Calu3 (cell line): ENCODE measurements around the gene HDAC2. TPM values are rescaled to one million over a fixed set of nuclear protein-coding genes. Genes with fewer than 3 reads are reported as not detected.

Source experiments
- BruUV-seq: library from RNA; stranded (reverse); fragments of 400-500 nt; replicated peaks from 2 replicates; lab custom pipeline; 2021; lab: Mats Ljungman, UMichigan
- CTCF ChIA-PET: fragments of 300-600 bp; sonication (Branson Sonifier 250); formaldehyde crosslinking; loops from one replicate; lab custom pipeline; 2022; ENCODE audit warnings: antibody characterized with exemption; lab: Charles Lee
- DNase-seq: peaks from one replicate; pipeline ENCODE4 v3.0.0; 2022
- H3K27ac Mint-ChIP-seq: one replicate; pipeline ENCODE4 v1.8.0; 2022; ENCODE audit warnings: mixed read lengths; ENCODE audit not compliant: unreplicated experiment
- H3K27me3 Mint-ChIP-seq: one replicate; pipeline ENCODE4 v1.8.0; 2022; ENCODE audit warnings: mixed read lengths; ENCODE audit not compliant: unreplicated experiment
- H3K36me3 Mint-ChIP-seq: one replicate; pipeline ENCODE4 v1.8.0; 2022; ENCODE audit warnings: mild to moderate bottlenecking, moderate library complexity, mixed read lengths; ENCODE audit not compliant: insufficient read depth, unreplicated experiment
- H3K4me1 Mint-ChIP-seq: one replicate; pipeline ENCODE4 v1.8.0; 2022; ENCODE audit warnings: mild to moderate bottlenecking, low read depth, mixed read lengths; ENCODE audit not compliant: unreplicated experiment
- H3K4me3 Mint-ChIP-seq: one replicate; pipeline ENCODE4 v1.8.0; 2022; ENCODE audit warnings: mild to moderate bottlenecking, low read depth, moderate library complexity, mixed read lengths; ENCODE audit not compliant: unreplicated experiment
- H3K9me3 Mint-ChIP-seq: one replicate; pipeline ENCODE4 v1.8.0; 2022; ENCODE audit warnings: low read depth, mixed read lengths; ENCODE audit not compliant: unreplicated experiment
- intact Hi-C: fragments of 100-400 bp; cut with micrococcal nuclease; formaldehyde crosslinking; loops from one replicate; pipeline ENCODE4 v1.10.0; 2022; ENCODE audit not compliant: unreplicated experiment
- total RNA-seq: library from RNA; stranded (reverse); gene quantifications from 2 replicates; pipeline ENCODE4 v1.2.3, GENCODE V29; 2022
- TF ChIP-seq, protein P1 (sequence below): fragments of 200-600 bp; IDR thresholded peaks from one replicate; pipeline ENCODE4 v1.8.0; 2022; ENCODE audit warnings: antibody characterized with exemption; ENCODE audit not compliant: unreplicated experiment

Gene HDAC2
- total RNA-seq, 1 experiment from 2014 or later = 176 TPM

DNA sequence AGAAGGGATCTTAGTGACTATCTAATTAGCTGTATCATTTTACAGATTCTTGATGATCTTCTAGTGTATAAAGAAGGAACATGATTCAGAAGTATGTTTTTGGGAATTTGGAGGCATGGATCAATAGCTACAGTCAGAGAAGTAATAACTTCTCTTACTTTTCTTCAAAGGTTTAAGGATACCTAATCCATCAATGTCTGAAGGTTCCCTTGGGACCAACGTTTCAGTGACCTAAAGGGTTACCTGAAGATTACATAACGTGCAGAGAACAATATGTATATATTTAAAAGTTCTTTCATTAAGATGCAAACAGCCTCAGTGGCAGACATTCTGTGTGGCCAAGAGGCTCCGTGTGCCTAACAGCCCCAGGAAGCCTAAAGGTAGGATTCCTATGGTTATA, 3.2 kb downstream of the HDAC2 start:
- no TSS peak for BruUV-seq
- H3K4me3 Mint-ChIP-seq = peak overlapping the region; percentile 83
- intact Hi-C loops = no loop called here

DNA sequence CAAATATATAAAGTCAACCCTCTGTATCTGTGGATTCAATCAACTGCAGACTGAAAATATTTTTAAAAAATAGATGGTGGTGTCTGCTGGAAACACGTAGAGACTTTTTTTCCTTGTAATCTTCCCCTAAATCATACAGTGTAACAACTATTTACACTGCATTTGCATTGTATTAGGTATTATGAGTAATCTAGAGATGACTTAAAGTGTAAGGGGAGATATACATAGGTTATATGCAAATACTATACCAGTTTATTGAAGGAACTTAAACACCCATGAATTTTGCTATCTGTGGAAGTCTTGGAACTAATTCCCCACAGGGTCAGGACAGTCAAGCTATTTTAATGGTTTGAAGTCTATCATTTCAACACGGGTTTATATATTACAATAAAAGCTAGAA, 10.2 kb downstream of the HDAC2 start:
- no peaks in the 10 kb centered on the region for H3K9me3 Mint-ChIP-seq
- no peaks in the 10 kb centered on the region for H3K27me3 Mint-ChIP-seq
- BruUV-seq = no TSS peak
- DNase-seq = no peak
- H3K27ac Mint-ChIP-seq = no peak overlapping the region
- H3K4me3 Mint-ChIP-seq = no peak overlapping the region
- intact Hi-C loops = no loop called here
- TF ChIP-seq, protein P1, sequence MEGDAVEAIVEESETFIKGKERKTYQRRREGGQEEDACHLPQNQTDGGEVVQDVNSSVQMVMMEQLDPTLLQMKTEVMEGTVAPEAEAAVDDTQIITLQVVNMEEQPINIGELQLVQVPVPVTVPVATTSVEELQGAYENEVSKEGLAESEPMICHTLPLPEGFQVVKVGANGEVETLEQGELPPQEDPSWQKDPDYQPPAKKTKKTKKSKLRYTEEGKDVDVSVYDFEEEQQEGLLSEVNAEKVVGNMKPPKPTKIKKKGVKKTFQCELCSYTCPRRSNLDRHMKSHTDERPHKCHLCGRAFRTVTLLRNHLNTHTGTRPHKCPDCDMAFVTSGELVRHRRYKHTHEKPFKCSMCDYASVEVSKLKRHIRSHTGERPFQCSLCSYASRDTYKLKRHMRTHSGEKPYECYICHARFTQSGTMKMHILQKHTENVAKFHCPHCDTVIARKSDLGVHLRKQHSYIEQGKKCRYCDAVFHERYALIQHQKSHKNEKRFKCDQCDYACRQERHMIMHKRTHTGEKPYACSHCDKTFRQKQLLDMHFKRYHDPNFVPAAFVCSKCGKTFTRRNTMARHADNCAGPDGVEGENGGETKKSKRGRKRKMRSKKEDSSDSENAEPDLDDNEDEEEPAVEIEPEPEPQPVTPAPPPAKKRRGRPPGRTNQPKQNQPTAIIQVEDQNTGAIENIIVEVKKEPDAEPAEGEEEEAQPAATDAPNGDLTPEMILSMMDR = no peak
- CTCF ChIA-PET = no interaction called here
- H3K36me3 Mint-ChIP-seq = no peaks in the 10 kb centered on the region
- peaks cover 23% of the 10 kb centered on the region for H3K4me1 Mint-ChIP-seq

More for the DNA sequence above, 3.2 kb downstream of the HDAC2 start:
- Mint-ChIP-seq H3K27me3 (no peaks in the 10 kb centered on the region), H3K4me1 (peaks cover 37% of the 10 kb centered on the region), H3K36me3 (peaks cover 35% of the 10 kb centered on the region), H3K27ac (no peak overlapping the region), H3K9me3 (no peaks in the 10 kb centered on the region)
- no peak for DNase-seq
- CTCF ChIA-PET = interaction anchor here (0.5 kb wide), 1 partner anchor 12 kb away, joined by 7 read pairs; no protein-coding TSS in a partner anchor
- TF ChIP-seq, protein P1 = no peak

- BruUV-seq = no TSS peak
- H3K36me3 Mint-ChIP-seq = peaks cover 6% of the 10 kb centered on the region
- no peaks in the 10 kb centered on the region for H3K9me3 Mint-ChIP-seq
- TF ChIP-seq, protein P1 = no peak
- intact Hi-C loops = no loop called here
- peaks cover 11% of the 10 kb centered on the region for H3K4me1 Mint-ChIP-seq
- H3K27me3 Mint-ChIP-seq = no peaks in the 10 kb centered on the region
- CTCF ChIA-PET = no interaction called here
- no peak for DNase-seq
- H3K4me3 Mint-ChIP-seq = no peak overlapping the region
- no peak overlapping the region for H3K27ac Mint-ChIP-seq
These were observed 11.7 kb downstream of the HDAC2 start for GRCh38 chr6:113959235-113959634.

DNA sequence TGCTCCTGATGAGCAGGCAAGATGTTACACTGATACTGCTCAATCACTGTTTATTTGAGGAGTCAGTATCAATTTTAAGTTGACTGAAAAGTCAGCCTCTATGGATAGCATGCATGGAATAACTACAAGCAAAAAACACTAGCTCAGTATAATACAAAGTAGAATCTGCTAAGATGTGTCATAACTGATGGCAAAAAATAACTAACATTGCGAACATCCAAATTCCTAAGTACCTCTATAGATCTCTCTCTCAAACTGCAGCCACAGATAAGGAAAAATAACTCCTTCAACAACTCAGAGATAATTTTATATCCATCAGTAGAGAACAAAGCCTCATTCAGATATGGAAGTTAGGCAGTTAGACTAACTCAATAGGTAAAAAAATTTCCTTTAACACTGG, 16.3 kb downstream of the HDAC2 start:
- H3K27me3 Mint-ChIP-seq = no peaks in the 10 kb centered on the region
- H3K4me3 Mint-ChIP-seq = no peak overlapping the region
- intact Hi-C loops = no loop called here
- no peak overlapping the region for H3K27ac Mint-ChIP-seq
- no peaks in the 10 kb centered on the region for H3K9me3 Mint-ChIP-seq
- peaks cover 9% of the 10 kb centered on the region for H3K4me1 Mint-ChIP-seq
- TF ChIP-seq, protein P1 = no peak
- H3K36me3 Mint-ChIP-seq = peaks cover 14% of the 10 kb centered on the region
- no TSS peak for BruUV-seq
- CTCF ChIA-PET = no interaction called here
- no peak for DNase-seq
